ENCODE results near the gene SPARCL1. TPM values are rescaled to one million over a fixed set of nuclear protein-coding genes. Genes with fewer than 3 reads are reported as not detected.
A peak's percentile ranks its signal among the peaks of the same experiment; 100 is the strongest.

SPARCL1 gene
- polyA plus RNA-seq, 2 of the 4 experiments (the other 2 are of a cell fraction): not detected

DNA sequence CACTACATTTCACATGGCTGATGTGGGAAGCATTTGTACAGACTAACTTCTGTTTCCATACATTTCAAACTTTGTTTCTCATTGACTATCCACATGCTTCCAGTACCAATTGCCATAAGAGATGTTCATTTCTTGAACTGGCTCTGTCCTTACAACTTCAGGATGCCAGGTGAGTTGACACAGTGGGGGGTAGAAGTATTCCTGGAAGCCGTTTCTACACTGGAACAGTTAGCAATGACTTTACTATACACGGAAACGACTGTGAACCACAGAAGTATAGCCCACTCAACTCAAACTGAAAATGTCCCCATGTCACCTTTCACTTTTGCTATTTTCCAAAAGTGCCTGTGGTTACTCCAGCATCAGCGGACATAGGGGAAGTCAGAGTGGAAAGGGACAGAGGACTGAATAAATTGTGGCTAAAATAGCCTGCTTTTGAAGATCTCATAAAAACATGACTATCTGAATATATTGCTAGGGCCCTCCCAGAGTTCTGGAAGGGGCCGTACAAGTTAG, 41.2 kb upstream of the SPARCL1 start (continued):
- TF ChIP-seq ZSCAN20 (CRISPR knock-in tag; IDR thresholded peaks at IDR 0.05): no peak
- TF ChIP-seq HOXA7 (CRISPR knock-in tag; IDR thresholded peaks at IDR 0.05): no peak

DNA sequence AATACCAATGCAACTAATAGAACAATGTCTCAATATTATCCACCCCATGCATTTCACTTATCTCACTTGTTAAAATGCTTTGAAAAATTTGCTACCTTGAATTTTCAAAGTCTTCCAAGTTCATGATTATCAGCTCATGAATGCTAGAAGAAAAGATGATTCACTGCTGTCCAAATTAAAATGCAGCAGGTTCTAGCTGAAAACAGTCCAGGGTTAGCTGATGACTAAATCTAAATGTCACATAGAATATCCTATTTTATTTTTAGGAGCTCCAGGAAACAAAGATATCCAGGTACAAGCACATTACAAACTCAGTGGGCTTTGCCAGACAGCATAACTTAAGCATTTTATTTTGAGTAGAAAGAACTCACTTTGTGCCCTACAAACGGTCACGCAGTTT, 38.0 kb upstream of the SPARCL1 start:
- no peak overlapping the region; the same call in 2 of the 3 replicates for H3K4me2 ChIP-seq
- FAIRE-seq (no peak), DNase-seq (ENCODE audit: low read depth in 1 of 2, low spot score in 1 of 2) (no peak), ATAC-seq (no peak)
- H3K4me1 ChIP-seq: peaks cover 14% of the 10 kb centered on the region; the same call in 2 of the 3 replicates
- no peak overlapping the region for H3K4me3 ChIP-seq
- WGBS (ENCODE audit: missing lambda C conversion rate): 83% methylated on average over 2 of the region's 2 CpGs
- TF ChIP-seq HOXA7 (CRISPR knock-in tag; IDR thresholded peaks at IDR 0.05) (no peak), EP300 (IDR thresholded peaks at IDR 0.05) (no peak), GATA3 (IDR thresholded peaks at IDR 0.05; ENCODE audit: borderline replicate concordance) (no peak), MAFK (IDR thresholded peaks at IDR 0.05; ENCODE audit: partially characterized antibody) (no peak), RNF2 (IDR thresholded peaks at IDR 0.05; ENCODE audit: borderline replicate concordance, low read depth) (no peak), ZC3H11A (IDR thresholded peaks at IDR 0.05) (no peak), NFE2L2 (conservative IDR thresholded peaks at IDR 0.05; ENCODE audit: low read length) (no peak), CHD4 (IDR thresholded peaks at IDR 0.05; ENCODE audit: borderline replicate concordance) (no peak), KDM1A (IDR thresholded peaks at IDR 0.05; ENCODE audit: low read depth) (no peak), ZNF302 (CRISPR knock-in tag; IDR thresholded peaks at IDR 0.05) (no peak), JUN (IDR thresholded peaks at IDR 0.05) (no peak), ZFP36 (IDR thresholded peaks at IDR 0.05; ENCODE audit: borderline replicate concordance, partially characterized antibody) (no peak), TFCP2L1 (CRISPR knock-in tag; IDR thresholded peaks at IDR 0.05) (no peak), KDM5A (IDR thresholded peaks at IDR 0.05) (no peak), HEYL (CRISPR knock-in tag; IDR thresholded peaks at IDR 0.05) (no peak)
- TF ChIP-seq, protein P1, sequence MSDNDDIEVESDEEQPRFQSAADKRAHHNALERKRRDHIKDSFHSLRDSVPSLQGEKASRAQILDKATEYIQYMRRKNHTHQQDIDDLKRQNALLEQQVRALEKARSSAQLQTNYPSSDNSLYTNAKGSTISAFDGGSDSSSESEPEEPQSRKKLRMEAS (IDR thresholded peaks at IDR 0.05): no peak
- TF ChIP-seq, protein P2, sequence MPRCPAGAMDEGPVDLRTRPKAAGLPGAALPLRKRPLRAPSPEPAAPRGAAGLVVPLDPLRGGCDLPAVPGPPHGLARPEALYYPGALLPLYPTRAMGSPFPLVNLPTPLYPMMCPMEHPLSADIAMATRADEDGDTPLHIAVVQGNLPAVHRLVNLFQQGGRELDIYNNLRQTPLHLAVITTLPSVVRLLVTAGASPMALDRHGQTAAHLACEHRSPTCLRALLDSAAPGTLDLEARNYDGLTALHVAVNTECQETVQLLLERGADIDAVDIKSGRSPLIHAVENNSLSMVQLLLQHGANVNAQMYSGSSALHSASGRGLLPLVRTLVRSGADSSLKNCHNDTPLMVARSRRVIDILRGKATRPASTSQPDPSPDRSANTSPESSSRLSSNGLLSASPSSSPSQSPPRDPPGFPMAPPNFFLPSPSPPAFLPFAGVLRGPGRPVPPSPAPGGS (IDR thresholded peaks at IDR 0.05): no peak
- TF ChIP-seq, protein P3, sequence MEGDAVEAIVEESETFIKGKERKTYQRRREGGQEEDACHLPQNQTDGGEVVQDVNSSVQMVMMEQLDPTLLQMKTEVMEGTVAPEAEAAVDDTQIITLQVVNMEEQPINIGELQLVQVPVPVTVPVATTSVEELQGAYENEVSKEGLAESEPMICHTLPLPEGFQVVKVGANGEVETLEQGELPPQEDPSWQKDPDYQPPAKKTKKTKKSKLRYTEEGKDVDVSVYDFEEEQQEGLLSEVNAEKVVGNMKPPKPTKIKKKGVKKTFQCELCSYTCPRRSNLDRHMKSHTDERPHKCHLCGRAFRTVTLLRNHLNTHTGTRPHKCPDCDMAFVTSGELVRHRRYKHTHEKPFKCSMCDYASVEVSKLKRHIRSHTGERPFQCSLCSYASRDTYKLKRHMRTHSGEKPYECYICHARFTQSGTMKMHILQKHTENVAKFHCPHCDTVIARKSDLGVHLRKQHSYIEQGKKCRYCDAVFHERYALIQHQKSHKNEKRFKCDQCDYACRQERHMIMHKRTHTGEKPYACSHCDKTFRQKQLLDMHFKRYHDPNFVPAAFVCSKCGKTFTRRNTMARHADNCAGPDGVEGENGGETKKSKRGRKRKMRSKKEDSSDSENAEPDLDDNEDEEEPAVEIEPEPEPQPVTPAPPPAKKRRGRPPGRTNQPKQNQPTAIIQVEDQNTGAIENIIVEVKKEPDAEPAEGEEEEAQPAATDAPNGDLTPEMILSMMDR (IDR thresholded peaks at IDR 0.05): no peak
- TF ChIP-seq, protein P4, sequence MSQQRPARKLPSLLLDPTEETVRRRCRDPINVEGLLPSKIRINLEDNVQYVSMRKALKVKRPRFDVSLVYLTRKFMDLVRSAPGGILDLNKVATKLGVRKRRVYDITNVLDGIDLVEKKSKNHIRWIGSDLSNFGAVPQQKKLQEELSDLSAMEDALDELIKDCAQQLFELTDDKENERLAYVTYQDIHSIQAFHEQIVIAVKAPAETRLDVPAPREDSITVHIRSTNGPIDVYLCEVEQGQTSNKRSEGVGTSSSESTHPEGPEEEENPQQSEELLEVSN (IDR thresholded peaks at IDR 0.05; ENCODE audit: borderline replicate concordance, low read depth): no peak
- TF ChIP-seq, protein P5, sequence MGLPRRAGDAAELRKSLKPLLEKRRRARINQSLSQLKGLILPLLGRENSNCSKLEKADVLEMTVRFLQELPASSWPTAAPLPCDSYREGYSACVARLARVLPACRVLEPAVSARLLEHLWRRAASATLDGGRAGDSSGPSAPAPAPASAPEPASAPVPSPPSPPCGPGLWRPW (IDR thresholded peaks at IDR 0.05): no peak
- POLR2A ChIA-PET: no interaction called here
- H3K27ac ChIP-seq: no peak overlapping the region
- CTCF ChIA-PET: interaction anchor here (1.0 to 1.7 kb wide), 3 partner anchors 14 to 23 kb away, joined by 3 read pairs; no protein-coding TSS in a partner anchor
- no peaks in the 10 kb centered on the region for H3K9me3 ChIP-seq

DNA sequence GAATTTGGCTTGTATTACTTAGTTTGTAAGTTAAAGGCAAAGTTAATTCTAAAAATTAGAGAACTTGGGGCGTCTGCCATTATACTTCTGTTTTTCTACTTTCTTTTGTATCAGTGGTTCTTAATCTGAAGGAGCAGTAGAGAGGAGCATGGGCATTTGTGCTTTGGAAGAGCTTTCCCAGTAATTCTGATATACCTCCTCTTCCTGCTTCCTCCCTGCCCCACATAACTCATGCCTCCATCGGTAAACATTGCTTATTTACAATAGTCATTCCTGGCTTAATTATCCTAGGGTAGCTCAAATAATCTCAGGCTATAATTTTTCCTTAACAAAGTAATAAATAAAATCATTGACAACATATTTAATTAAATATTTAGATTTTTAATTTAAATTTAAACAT, 37.1 kb upstream of the SPARCL1 start:
- FAIRE-seq (no peak), ATAC-seq (0 out of 6 replicates have a peak, but pooled peaks of 1 of the 2 experiments have one; percentile 51), DNase-seq (ENCODE audit: low read depth in 1 of 2, low spot score in 1 of 2) (no peak)
- CTCF ChIA-PET: interaction anchor here (1.1 to 1.7 kb wide), 2 partner anchors 15 to 19 kb away, joined by 3 read pairs; no protein-coding TSS in a partner anchor
- POLR2A ChIA-PET: no interaction called here
- H3K9me3 ChIP-seq: no peaks in the 10 kb centered on the region
- no peak for TF ChIP-seq NR3C1 (IDR thresholded peaks at IDR 0.05)
- no peak for TF ChIP-seq NPAS2 (CRISPR knock-in tag; IDR thresholded peaks at IDR 0.05; ENCODE audit: borderline replicate concordance)
- no peak for TF ChIP-seq FOSL2 (IDR thresholded peaks at IDR 0.05)
- TF ChIP-seq FOSL2 (CRISPR knock-in tag; IDR thresholded peaks at IDR 0.05): no peak
- no peak for TF ChIP-seq MAZ (IDR thresholded peaks at IDR 0.05; ENCODE audit: borderline replicate concordance, low read depth, low read length)
- H3K4me1 ChIP-seq: peaks cover 14% of the 10 kb centered on the region; the same call in 2 of the 3 replicates
- H3K4me3 ChIP-seq: no peak overlapping the region
- H3K27ac ChIP-seq: no peak overlapping the region
- WGBS (ENCODE audit: missing lambda C conversion rate): 13% methylated on average over 2 of the region's 2 CpGs
- H3K4me2 ChIP-seq: peak overlapping the region; percentile 49

Data from A549 (cell line).